Measurements from ENCODE around the gene OAS2. TPM values are rescaled to one million over a fixed set of nuclear protein-coding genes. Genes with fewer than 3 reads are reported as not detected.

Gene OAS2
- total and polyA plus RNA-seq, 2 of the 4 experiments (the other 2 are of a cell fraction), result under 0.01 TPM; not detected in 1

- Histone ChIP-seq H4K20me1 (ENCODE audit: insufficient read depth, low read length) (no peaks in the 10 kb centered on the region), H2AFZ (replicated peaks; ENCODE audit: low read length, poor library complexity) (no peak overlapping the region), H3K4me1 (ENCODE audit: control insufficient read depth, insufficient read depth, low read length) (no peaks in the 10 kb centered on the region), H2BK15ac (ENCODE audit: low read depth, low read length) (no peak overlapping the region), H2BK20ac (ENCODE audit: low read depth, low read length) (no peak overlapping the region), H3K36me3 (ENCODE audit: control insufficient read depth, insufficient read depth, low read length) (no peaks in the 10 kb centered on the region), H3K9me3 (ENCODE audit: control insufficient read depth, insufficient read depth, low read length) (no peaks in the 10 kb centered on the region), H2AK5ac (ENCODE audit: low read depth, low read length) (no peak overlapping the region), H2BK120ac (ENCODE audit: low read depth, low read length) (no peak overlapping the region), H3K9me1 (ENCODE audit: insufficient read depth, low read length) (0 out of 2 replicates have a peak, but pooled peaks cover 2% of the 10 kb centered on the region), H3K18ac (ENCODE audit: low read depth, low read length) (no peak overlapping the region), H3K4me2 (ENCODE audit: low read depth, low read length) (no peak overlapping the region), H3K14ac (replicated peaks; ENCODE audit: low read depth, low read length) (no peak overlapping the region), H3K56ac (ENCODE audit: extremely low read depth, insufficient read depth, low read length) (no peak overlapping the region), H3K79me1 (ENCODE audit: low read depth in 1 of 2, low read length in 2 of 2) (no peaks in the 10 kb centered on the region), H3K9ac (ENCODE audit: low read depth, low read length) (no peak overlapping the region), H3K23ac (ENCODE audit: low read depth, low read length) (no peak overlapping the region), H3K27ac (ENCODE audit: insufficient read depth, low read length) (no peak overlapping the region), H3K27me3 (ENCODE audit: control insufficient read depth, insufficient read depth, low read length) (peaks cover 39% of the 10 kb centered on the region), H3K4ac (ENCODE audit: low read depth, low read length) (no peak overlapping the region), H2BK5ac (ENCODE audit: low read depth, low read length, poor library complexity, severe bottlenecking) (no peak overlapping the region), H2AK9ac (replicated peaks; ENCODE audit: low read depth, low read length, poor library complexity) (peak overlapping the region; percentile 65), H4K8ac (ENCODE audit: low read depth in 2 of 2, low read length in 2 of 2) (no peak overlapping the region), H4K5ac (ENCODE audit: low read depth, low read length) (no peak overlapping the region), H3K4me3 (ENCODE audit: insufficient read depth, low read depth, low read length) (no peak overlapping the region), H4K91ac (ENCODE audit: insufficient read depth, low read depth, low read length) (no peak overlapping the region)
- ChIA-PET POLR2A (ENCODE audit: unreplicated experiment) (no interaction called here), CTCF (no interaction called here)
- intact Hi-C loops (cut with micrococcal nuclease), result no loop called here
- BruUV-seq (replicated peaks), result no TSS peak
- in situ Hi-C loops (cut with MboI; ENCODE audit: low sequenced_read_pairs), result no loop called here
- no peak for TF ChIP-seq FOS (IDR thresholded peaks at IDR 0.05; ENCODE audit: low read depth, low read length)
- no peak for TF ChIP-seq NFE2L2 (IDR thresholded peaks at IDR 0.05; ENCODE audit: low read depth, low read length)
- no peak for TF ChIP-seq SMC3 (IDR thresholded peaks at IDR 0.05; ENCODE audit: low read depth, low read length)
- no peak for TF ChIP-seq RCOR1 (IDR thresholded peaks at IDR 0.05; ENCODE audit: insufficient replicate concordance, low read length)
- no peak for TF ChIP-seq MXI1 (IDR thresholded peaks at IDR 0.05; ENCODE audit: borderline replicate concordance, low read depth, low read length)
- no peak for TF ChIP-seq MAZ (IDR thresholded peaks at IDR 0.05; ENCODE audit: borderline replicate concordance, low read depth, low read length)
- TF ChIP-seq USF2 (IDR thresholded peaks at IDR 0.05; ENCODE audit: low read depth, low read length), result no peak
- no peak for TF ChIP-seq POLR2A (IDR thresholded peaks at IDR 0.05; ENCODE audit: low read depth, low read length)
- TF ChIP-seq MAFK (IDR thresholded peaks at IDR 0.05; ENCODE audit: low read depth, low read length), result no peak
- TF ChIP-seq ELK1 (IDR thresholded peaks at IDR 0.05; ENCODE audit: borderline replicate concordance, low read depth, low read length), result no peak
- TF ChIP-seq CHD1 (IDR thresholded peaks at IDR 0.05; ENCODE audit: low read depth, low read length), result no peak
- TF ChIP-seq CTCF (conservative IDR thresholded peaks at IDR 0.05; ENCODE audit: low read depth, low read length), result no peak
- no peak for TF ChIP-seq RAD21 (IDR thresholded peaks at IDR 0.05; ENCODE audit: low read length)
- TF ChIP-seq RFX5 (IDR thresholded peaks at IDR 0.05; ENCODE audit: low read depth, low read length), result no peak
- TF ChIP-seq BHLHE40 (IDR thresholded peaks at IDR 0.05; ENCODE audit: low read depth, low read length), result no peak
- no peak for DNase-seq
- ATAC-seq (ENCODE audit: low read depth), result peak; percentile 24; the same call in 1 of the 2 replicates
- dilution Hi-C loops (cut with HindIII; ENCODE audit: low sequenced_read_pairs, unreplicated experiment), result no loop called here
- no CpG with 5 or more reads among the region's 8 CpGs for WGBS, 2 experiments (ENCODE audit: extremely low coverage in 2 of 2, insufficient read length in 1 of 2)
These were observed 78.0 kb downstream of the OAS2 start for GRCh38 chr12:113056381-113056630.
